NCI-H146 treated with DMSO at 0.1 percent for 48 hours (cell line): Measurements from ENCODE around the gene EVC2.
"Not testable (repeated sequence)": the region's sequence is repeated elsewhere in the genome, so short reads cannot be mapped to it uniquely, and the experiment has no call there.

Experiments used
- DNase-seq: peaks from one replicate; lab custom pipeline; 2025; ENCODE audit not compliant: unreplicated experiment; lab: John Stamatoyannopoulos, UW

The EVC2 gene

DNA sequence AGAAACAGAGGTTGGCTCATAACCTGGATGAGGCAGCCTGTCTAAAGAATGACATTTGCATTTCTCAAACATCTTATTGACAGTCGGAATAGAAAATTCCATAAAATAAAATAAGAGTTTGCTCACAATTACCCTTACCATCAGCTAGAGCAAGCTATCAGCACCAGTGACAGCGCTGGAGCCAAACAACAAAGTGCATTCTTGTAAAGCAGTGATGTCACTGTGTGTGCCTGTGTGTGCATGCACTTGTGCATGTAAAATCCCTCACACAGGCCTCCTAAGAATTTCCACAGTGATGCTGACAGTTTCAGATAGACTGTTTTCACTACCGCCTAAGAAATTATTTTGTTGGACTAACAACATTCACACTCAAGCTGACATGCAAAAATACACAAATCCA is 77.6 kb downstream of the EVC2 start:
- DNase-seq, result no peak

DNA sequence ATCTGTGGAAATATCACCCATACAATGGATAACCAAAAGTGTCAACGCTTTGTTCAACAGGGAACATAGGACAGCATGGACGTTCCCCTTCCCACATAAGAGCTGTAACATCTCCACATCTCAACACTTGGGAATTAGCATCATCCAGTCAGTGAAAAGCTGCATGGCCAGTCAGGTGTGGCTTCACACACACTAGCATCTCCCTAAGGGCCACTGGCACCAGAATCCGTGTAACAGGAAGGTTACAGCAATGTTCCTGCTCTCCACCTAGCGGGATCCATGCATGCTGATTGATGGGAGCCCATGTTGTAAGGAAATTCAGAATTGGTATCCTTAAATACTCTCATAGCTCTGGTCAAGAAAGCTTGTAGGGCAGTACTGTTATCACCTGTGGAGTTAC is 78.8 kb downstream of the EVC2 start:
- DNase-seq, result no peak

GRCh38 chr4:5626913-5627312 is 81.4 kb downstream of the EVC2 start:
- no peak for DNase-seq

DNA sequence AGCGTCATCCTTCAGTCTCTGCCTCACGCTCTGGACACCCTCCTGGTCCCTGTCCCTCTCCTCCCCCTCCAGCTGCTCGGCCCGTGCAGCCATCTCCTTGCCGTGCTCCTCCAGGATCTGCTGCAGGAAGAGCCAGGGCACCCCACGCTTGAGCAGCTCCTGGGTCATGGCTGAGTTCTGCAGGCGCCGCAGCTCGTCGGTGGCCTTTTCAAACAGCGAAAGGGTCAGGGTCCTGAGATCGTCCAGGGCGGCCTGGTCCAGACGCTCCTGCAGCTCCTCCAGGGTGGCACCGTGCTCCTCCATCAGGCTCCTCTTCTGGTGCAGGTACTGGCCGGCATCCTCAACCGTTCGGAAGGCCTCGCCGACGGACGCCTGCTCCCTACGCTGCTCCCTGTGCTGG is 85.8 kb downstream of the EVC2 start:
- DNase-seq, result no peak

DNA sequence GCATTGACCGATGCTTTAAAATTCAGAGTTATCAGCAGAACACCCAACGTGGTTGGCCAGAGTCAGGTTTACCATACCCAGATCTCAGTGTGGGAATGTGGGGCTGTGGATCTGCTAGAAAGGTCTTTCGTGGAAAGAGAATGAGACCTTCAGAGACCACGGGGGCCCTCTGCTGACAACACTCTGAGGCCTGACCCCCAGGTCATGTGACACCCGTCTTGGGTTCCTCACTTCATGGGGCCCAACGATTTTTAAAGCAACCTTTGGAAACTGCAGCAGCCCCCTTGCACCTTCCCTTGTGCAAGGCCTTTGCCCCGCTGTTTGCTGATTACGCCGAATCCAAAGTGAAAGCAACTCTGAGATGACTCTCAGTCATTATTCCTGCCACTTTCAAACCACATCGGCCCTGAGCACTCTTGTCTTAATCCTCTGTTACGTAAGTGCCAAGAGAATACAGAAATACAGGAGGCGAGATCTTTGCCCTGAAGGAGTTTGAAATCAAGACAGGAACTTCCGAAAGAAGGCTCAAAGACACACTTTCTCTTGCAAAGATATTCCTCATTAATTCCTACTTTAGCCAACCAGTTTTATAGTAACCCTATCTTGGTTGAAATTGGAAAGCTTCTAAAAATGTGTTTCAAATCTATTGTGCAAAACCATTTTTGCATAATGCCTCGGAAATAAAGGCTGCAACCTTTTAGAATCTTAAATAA is 88.3 kb downstream of the EVC2 start:
- no peak for DNase-seq

- DNase-seq, result no peak
These were observed 90.1 kb downstream of the EVC2 start for GRCh38 chr4:5618051-5618960.

DNA sequence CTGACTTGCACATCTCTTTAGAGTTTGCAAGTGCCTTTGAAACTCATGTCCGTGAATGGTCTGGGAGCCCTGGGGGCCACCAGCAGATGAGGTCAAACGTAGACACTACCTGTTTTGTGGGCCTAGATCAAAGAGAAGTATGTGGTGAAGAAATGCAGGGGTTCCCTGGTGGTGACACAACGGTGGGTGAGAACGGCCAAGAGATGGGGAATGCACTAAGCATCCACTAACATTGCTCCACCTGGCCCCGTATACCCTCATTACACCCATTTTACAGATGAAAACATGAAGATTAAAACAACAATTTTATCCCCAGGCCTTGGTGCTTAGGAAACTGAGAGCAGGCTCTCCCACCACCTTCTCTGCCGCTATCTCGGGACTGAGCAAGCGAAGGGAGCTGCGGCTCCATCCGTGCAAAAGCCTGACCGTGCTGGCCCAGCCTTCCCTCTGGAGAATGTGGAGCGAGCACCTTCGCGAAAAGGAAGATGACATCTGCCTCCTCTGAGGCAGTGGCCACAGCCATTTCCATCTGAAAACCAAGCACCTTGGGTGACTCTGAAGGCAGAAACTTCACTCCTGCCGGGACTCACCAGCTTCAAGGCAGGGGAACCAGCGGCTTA is 91.9 kb downstream of the EVC2 start:
- no peak for DNase-seq

DNA sequence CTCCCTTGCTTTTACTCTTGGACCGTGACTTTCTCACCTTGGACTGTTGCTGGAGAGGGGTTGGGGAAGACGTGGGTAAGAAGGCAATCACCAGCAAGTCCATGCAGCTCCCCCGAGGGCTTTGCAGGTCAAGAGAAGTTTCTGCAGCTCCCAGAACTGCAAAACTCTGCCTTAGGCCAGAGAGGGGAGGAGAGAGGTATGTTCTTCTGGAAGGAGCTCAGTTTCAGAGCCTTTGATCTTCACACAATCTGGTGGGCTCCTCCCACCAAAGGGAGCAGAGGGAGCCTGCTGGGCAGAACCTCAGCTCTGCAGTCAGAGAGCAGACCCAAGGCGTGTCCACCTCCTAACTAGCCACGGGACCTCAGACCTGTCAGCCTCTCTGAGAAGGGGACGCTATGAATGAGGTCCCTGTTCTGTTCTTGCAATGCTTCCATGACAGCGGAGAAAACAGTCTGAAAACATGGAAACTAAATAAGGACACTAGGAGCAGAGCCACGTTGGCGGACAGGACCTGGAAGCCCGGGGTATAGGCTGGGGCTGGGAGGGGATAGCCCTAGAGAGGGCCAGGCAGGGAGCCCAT is 92.8 kb downstream of the EVC2 start:
- DNase-seq, result no peak

GRCh38 chr4:5611750-5612149 is 96.6 kb downstream of the EVC2 start:
- no peak for DNase-seq

DNA sequence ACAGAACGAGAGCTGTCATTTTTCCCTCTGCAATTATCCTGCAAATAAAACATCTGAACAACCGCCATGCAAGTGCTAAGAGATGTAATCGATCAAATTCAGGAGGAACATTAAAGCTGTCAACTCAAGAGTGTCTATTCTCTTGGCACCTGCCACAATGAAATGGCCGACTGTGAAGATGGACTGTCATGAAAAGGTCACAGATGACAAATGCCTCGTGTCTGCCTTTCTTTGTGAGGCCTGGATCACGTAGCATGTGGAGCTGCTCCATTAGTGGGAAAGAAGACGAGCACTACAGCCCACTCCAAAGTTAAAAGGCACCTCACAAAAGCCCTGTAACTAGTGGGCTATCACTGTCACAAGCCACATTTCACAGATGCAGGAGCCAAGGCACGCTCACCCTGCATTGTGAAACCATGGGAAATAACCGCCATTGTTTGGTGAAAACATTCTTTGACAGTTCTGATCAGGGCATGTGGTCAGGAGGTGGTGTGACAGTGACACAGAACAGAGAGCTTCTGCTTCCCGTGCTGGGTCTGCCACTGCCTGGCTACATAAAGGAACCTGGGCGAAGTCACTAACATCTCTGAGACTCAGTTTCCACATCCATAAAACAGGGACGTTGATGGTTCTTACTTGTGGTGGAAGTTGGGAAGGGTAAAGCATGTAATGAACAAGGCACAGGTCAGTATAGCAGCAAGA is 98.9 kb downstream of the EVC2 start:
- DNase-seq, result peak; percentile 39

DNA sequence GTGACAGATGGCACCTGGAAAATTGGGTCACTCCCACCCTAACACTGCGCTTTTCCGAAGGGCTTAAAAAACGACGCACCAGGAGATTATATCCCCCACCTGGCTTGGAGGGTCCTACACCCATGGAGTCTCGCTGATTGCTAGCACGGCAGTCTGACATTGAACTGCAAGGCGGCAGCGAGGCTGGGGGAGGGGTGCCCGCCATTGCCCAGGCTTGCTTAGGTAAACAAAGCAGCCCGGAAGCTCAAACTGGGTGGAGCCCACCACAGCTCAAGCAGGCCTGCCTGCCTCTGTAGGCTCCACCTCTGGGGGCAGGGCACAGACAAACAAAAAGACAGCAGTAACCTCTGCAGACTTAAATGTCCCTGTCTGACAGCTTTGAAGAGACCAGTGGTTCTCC is 114.5 kb downstream of the EVC2 start:
- not testable (repeated sequence) for DNase-seq

DNA sequence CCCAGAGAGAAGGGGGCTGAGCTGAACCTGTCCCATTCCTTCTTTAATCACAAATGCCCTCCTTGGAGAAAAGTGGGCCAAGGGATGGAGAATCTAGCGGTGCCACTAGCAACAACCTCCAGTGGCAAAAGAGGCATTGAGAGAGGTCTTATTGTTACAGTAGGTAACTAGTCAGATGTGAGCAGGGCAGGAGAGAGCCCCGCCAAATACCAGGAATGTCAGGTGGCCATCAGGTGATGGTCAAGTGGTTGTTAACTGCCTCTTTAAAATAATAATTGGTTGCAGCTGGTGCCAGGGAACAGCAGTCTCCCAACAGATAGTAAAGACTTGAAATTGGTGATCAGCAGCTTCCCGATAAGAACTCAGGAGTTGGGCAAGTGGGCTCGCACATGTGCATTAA is 116.1 kb downstream of the EVC2 start:
- no peak for DNase-seq

GRCh38 chr4:5589495-5589894 is 118.9 kb downstream of the EVC2 start:
- DNase-seq, result no peak

DNA sequence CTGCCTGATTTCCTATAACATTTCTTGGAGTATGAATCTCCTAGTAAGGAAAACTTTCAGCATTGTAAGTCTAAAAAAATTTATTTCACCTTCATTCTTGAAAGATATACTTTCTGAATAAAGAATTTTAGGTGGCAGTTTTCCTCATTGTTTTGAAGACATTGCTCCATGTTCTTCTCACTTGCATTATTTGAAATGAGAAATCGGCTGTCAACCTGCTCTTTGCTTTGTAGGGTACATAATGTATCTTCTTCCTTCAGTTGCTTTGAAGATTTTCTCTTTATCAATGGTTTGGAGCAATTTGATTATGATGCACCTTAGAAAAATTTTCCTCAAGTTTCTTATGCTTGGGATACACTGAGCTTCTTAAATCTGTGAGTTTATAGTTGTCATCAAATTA is 120.3 kb downstream of the EVC2 start:
- DNase-seq, result no peak

DNA sequence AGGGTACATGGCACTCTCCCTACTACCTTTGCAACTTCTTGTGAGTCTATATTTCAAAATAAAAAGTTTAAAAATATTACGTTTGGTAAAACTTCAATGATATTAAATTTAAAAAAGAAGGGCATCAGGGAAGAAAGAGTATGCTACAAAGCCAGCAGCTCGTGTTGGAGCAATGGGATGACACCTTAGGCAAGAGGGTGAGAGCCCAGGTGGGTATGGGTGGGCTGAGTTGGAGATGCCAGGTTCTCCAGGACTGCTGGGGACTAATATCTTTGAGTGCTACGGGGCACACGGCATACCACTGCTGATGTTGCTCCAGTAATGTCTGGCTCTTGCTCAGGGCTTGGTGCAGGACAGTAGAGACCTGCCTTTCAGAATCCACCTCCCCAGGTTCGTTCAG is 132.4 kb downstream of the EVC2 start:
- DNase-seq, result no peak

DNA sequence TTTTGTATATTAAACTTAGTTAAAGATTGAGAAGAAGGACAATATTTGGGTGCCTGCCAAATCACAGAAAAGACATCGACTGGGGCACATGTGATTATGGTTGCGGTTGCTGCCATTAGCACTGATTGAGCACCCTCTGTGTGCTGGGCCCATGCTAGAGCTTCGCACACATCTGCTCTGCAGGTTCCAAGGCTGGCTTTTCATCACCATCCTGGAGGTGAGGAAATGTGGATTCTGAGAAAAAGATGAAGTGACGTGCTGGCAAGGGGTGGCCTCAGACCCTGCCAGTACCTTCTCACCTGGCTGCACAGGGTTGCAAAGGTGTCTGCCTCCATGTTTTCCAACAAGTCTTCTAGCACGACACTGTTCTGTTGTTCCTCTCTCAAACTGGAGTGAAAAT is 134.0 kb downstream of the EVC2 start:
- no peak for DNase-seq

- no peak for DNase-seq
These were observed 134.4 kb downstream of the EVC2 start for GRCh38 chr4:5573965-5574364.

- no peak for DNase-seq
These were observed 135.6 kb downstream of the EVC2 start for GRCh38 chr4:5572751-5573150.

DNA sequence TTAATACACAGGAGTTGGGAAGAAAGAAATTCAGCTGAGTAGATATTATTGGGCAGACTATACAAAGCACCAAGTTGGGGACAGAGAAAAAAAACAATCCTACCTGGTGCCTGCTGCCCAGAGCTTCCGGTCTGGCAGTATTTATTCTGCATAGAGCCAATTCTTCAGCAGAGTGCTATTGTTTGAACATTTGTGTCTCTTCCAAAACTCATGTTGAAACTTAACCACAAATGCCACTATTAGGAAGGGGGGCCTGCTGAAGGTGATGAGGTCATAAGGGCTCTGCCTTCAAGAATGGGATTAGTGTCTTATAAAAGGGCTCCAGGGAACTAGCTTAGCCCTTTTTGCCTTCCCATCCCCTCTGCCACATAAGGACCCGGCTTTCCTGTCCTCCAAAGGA is 136.2 kb downstream of the EVC2 start:
- no peak for DNase-seq

DNA sequence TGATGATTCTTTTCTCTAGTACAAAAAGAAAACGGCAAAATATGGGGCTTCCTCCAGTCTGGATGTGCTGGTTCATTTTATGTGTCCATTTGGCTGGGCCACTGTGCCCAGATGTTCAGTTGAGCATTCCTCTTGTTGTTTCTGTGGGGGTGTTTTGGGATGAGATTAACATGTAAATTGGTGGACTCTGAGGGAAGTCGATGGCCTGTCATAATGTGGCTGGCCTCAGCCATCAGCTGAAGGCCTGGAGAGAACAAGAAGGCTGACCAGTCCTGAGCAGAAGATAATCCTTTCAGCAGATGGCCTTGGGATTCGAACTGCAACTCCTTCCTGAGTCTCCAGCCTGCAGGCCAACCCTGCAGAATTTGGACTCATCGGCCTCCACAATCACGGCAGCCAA is 136.7 kb downstream of the EVC2 start:
- DNase-seq, result no peak

DNA sequence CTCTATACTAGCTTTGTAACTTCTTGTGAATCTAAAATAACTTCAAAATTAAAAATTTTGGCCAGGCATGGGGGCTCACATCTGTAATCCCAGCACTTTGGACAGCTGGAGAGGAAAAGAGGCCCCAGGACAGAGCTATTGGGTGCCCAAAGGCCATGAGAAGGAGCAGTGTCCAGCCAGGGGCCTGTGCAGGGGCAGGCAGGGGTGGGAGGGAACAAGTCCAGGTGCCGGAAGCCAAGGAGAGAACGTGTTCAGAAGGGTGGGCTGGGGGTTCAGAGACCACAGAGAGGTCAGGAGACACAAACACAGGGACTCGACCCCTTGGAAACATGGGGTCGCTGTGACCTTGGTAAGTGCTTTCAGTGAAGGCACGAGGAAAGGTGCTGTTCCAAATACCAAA is 138.9 kb downstream of the EVC2 start:
- DNase-seq, result no peak
